SU-DHL-6 (cell line): ENCODE results near the gene GMDS.

ENCODE experiments used
- H2AFZ ChIP-seq: fragments of 200-600 bp; sonication (generic); 2 replicates; pipeline ENCODE4 v1.6.1; 2014; ENCODE audit warnings: low read depth, mild to moderate bottlenecking, moderate library complexity, mixed read lengths, antibody characterized with exemption, low read length; ENCODE audit not compliant: severe bottlenecking
- H3F3A ChIP-seq: fragments of 200-600 bp; shearing (Covaris generic); 2 replicates; pipeline ENCODE4 v1.6.0; 2016; ENCODE audit warnings: antibody characterized with exemption, mild to moderate bottlenecking; ENCODE audit not compliant: insufficient read depth
- H3K27ac ChIP-seq: fragments of 200-600 bp; sonication (generic); 2 replicates; pipeline ENCODE4 v1.5.1; 2016; ENCODE audit warnings: low read depth, mild to moderate bottlenecking, low read length, moderate library complexity, mixed read lengths
- H3K27me3 ChIP-seq: fragments of 200-600 bp; sonication (generic), shearing (Covaris generic); 2 replicates; pipeline ENCODE4 v1.6.0; 2014; ENCODE audit warnings: mild to moderate bottlenecking, low read length
- H3K36me3 ChIP-seq: fragments of 200-600 bp; sonication (generic); 2 replicates; pipeline ENCODE4 v1.6.1; 2014; ENCODE audit warnings: mild to moderate bottlenecking, low read length, mixed read lengths
- H3K4me2 ChIP-seq: fragments of 300-600, 200-600 bp; shearing (Covaris generic), sonication (generic); 2 replicates; pipeline ENCODE4 v1.6.0; 2014; ENCODE audit warnings: low read length, low read depth, mild to moderate bottlenecking; ENCODE audit not compliant: poor library complexity, severe bottlenecking
- H3K4me3 ChIP-seq: fragments of 200-600 bp; sonication (generic); 2 replicates; pipeline ENCODE4 v1.5.1; 2014; ENCODE audit warnings: antibody characterized with exemption, low read length, mild to moderate bottlenecking, mixed read lengths; ENCODE audit not compliant: insufficient read depth, poor library complexity, severe bottlenecking
- H3K79me2 ChIP-seq: fragments of 200-600 bp; sonication (generic); 2 replicates; pipeline ENCODE4 v1.6.1; 2014; ENCODE audit warnings: mild to moderate bottlenecking, low read length, moderate library complexity; ENCODE audit not compliant: insufficient read depth
- H3K9ac ChIP-seq: fragments of 200-600 bp; sonication (generic); 2 replicates; pipeline ENCODE4 v1.7.0; 2014; ENCODE audit warnings: mild to moderate bottlenecking, low read length
- H3K9me2 ChIP-seq: fragments of 200-600 bp; sonication (generic); replicated peaks from 2 replicates; pipeline ENCODE4 v1.6.1; 2014; ENCODE audit warnings: low read length; ENCODE audit not compliant: insufficient read depth
- H3K9me3 ChIP-seq: fragments of 200-600 bp; sonication (generic); 2 replicates; pipeline ENCODE4 v1.6.1; 2014; ENCODE audit warnings: low read length, mixed read lengths; ENCODE audit not compliant: insufficient read depth
- H4K20me1 ChIP-seq: fragments of 200-600 bp; sonication (generic); 2 replicates; pipeline ENCODE4 v1.6.1; 2014; ENCODE audit warnings: low read depth, mild to moderate bottlenecking, antibody characterized with exemption, low read length, moderate library complexity, mixed read lengths
- CTCF ChIP-seq: fragments of 200-600 bp; sonication (generic); IDR thresholded peaks from one replicate; pipeline ENCODE4 v1.5.1; 2017; ENCODE audit warnings: antibody characterized with exemption, mild to moderate bottlenecking, low read length, moderate library complexity; ENCODE audit not compliant: insufficient read depth, poor library complexity, severe bottlenecking
- EZH2phosphoT487 ChIP-seq: fragments of 200-600 bp; sonication (generic), shearing (Covaris generic); conservative IDR thresholded peaks from 2 replicates; pipeline ENCODE4 v1.6.1; 2018; ENCODE audit warnings: mild to moderate bottlenecking, antibody characterized with exemption, low read length, moderate library complexity, mixed read lengths

The GMDS gene

DNA sequence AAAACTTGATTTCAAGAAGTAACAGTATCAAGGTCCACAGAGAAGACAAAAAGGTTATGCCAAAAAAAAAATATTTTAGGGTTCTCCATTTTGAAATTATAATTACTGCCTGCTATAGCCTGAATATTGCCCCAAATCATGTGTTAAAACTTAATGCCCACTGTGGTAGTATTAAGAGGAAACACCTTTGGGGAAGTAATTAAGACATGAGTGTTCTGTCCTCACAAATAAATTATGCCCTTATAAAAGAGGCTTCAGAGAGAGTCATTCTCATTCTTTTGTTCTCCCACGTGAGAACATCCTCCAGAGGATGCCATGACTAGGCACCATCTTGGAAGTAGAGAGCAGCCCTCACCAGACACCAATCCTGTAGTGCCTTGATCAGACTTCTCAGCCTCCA is 66.2 kb downstream of the GMDS start:
- Histone ChIP-seq H3K27ac (no peak overlapping the region), H3F3A (no peaks in the 10 kb centered on the region), H3K4me2 (no peak overlapping the region), H3K4me3 (no peak overlapping the region), H3K79me2 (no peaks in the 10 kb centered on the region), H4K20me1 (peaks cover 11% of the 10 kb centered on the region; the same call in 1 of the 2 replicates), H3K9me2 (no peaks in the 10 kb centered on the region), H3K9ac (no peak overlapping the region), H2AFZ (no peak overlapping the region), H3K36me3 (no peaks in the 10 kb centered on the region), H3K27me3 (no peaks in the 10 kb centered on the region), H3K9me3 (no peaks in the 10 kb centered on the region)
- TF ChIP-seq EZH2phosphoT487, result no peak
- no peak for TF ChIP-seq CTCF

DNA sequence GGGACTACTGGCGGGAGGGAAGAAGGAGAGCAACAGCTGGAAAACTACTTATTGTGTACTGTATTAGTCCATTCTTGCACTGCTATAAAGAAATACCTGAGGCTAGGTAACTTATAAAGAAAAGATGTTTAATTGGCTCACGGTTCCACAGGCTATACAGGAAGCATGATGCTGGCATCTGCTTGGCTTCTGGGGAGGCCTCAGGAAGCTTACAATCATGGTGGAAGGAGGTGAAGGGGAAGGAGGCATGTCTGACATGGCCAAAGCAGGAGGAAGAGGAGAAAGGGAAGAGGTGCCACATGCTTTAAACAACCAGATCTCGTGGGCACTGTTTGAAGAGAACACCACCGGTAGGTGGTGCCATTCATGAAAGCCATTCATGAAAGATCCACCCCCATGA is 67.3 kb downstream of the GMDS start:
- TF ChIP-seq EZH2phosphoT487 (no peak), CTCF (no peak)

GRCh38 chr6:2175825-2176224 is 69.6 kb downstream of the GMDS start:
- no peaks in the 10 kb centered on the region for H3K9me3 ChIP-seq
- no peaks in the 10 kb centered on the region for H3K36me3 ChIP-seq
- no peak for TF ChIP-seq EZH2phosphoT487
- no peak for TF ChIP-seq CTCF
- H3K9ac ChIP-seq, result no peak overlapping the region
- peaks cover 23% of the 10 kb centered on the region; the same call in 1 of the 2 replicates for H4K20me1 ChIP-seq
- no peak overlapping the region for H2AFZ ChIP-seq
- no peak overlapping the region for H3K4me3 ChIP-seq
- H3K27ac ChIP-seq, result no peak overlapping the region
- no peak overlapping the region for H3K4me2 ChIP-seq
- no peaks in the 10 kb centered on the region for H3K27me3 ChIP-seq
- H3K9me2 ChIP-seq, result no peaks in the 10 kb centered on the region
- H3K79me2 ChIP-seq, result no peaks in the 10 kb centered on the region
- H3F3A ChIP-seq, result no peaks in the 10 kb centered on the region

More for the DNA sequence above, 67.3 kb downstream of the GMDS start:
- Histone ChIP-seq H3K9me2 (no peaks in the 10 kb centered on the region), H3K27me3 (no peaks in the 10 kb centered on the region), H3K4me3 (no peak overlapping the region), H3K4me2 (no peak overlapping the region), H3K36me3 (no peaks in the 10 kb centered on the region), H3F3A (no peaks in the 10 kb centered on the region), H3K79me2 (no peaks in the 10 kb centered on the region), H3K9me3 (no peaks in the 10 kb centered on the region), H3K9ac (no peak overlapping the region), H2AFZ (no peak overlapping the region), H3K27ac (no peak overlapping the region), H4K20me1 (peaks cover 21% of the 10 kb centered on the region; the same call in 1 of the 2 replicates)
